Stimulated activated CD8-positive, alpha-beta memory T cell treated with anti-CD3 and anti-CD28 coated beads, Interleukin-4, amount 100 ng/mL, for 48 hours (primary cell): ENCODE measurements around the gene FAM222B.

Experiments used
- DNase-seq: peaks from one replicate; pipeline ENCODE4 v3.0.0-alpha.2; 2020

The FAM222B gene

DNA sequence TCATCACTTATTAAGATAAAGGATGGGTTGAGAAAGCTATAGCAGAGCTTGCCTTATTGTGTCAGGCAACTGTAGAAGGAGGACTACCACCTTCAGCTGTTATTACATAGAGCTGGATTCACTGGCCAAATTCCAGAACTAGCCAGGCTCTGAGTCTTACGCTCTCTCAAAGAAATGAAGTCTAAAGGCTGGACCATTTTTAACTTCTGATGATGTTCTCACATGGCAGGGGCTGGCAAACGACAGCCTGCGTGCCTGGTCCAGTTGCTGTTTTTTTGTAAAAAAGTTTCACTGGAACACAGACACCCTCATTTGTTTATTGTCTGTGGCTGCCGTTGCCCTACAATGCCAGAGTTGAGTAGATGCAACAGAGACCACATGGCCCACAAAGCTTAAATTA, 77.6 kb downstream of the FAM222B start:
- DNase-seq = no peak

DNA sequence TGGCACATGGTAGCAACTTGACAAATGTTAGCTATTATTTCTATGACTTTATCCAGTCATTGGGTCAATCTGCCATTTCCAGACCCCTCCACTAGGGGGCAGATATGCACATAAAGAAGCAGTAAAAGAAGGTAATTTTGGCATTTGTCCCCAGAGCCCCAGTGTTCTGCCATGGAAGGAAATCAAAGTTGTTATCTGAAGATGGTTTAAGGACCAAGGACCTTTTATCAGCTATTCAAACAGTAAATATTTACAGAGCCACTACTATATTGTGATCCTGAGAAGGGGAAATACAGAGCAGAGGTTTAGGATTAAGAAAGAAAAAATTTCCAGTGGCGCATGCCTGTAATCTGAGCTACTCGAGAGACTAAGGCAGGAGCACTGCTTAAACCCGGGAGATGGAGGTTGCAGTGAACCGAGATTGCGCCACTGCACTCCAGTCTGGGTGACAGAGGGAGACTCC, 78.8 kb downstream of the FAM222B start:
- DNase-seq = peak; percentile 87

GRCh38 chr17:28763137-28763799, 79.3 kb downstream of the FAM222B start:
- DNase-seq = no peak

GRCh38 chr17:28760601-28761562, 81.7 kb downstream of the FAM222B start:
- DNase-seq = no peak

GRCh38 chr17:28759256-28759865, 83.2 kb downstream of the FAM222B start:
- DNase-seq = no peak

DNA sequence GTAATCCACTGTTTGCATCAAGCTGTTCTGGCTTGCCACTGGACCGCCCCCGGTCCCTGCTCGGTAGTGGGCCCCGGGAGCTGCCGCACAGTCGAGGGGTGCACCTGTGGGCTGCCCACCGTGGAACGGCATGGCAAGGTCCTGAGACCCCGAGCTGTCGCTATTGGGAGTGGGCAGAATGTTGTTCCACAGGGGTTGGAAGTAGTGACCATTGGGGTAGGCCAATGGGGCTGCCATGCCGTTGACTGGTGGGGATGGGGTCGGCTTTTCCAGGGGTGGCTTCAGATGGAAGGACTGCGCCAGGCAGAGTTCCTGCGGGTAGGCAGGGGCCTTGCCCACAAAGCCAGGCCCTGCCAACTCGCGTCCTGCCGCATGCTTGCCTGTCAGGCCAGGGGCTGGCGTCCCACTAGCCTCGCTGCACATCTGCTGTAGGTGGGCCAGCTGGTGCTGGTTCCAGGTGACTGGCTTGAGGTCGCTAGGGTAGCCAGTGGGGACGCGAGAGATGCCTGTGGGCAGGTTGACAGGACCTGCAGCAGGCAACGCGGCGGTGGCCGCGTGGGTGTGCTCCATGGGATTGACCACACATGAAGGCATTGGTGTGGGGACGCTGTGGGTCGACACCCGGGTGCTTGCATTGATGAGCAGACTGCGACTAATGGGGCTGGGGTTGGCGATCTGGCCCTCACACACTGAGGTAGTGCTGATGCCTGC, 84.0 kb downstream of the FAM222B start:
- no peak for DNase-seq

DNA sequence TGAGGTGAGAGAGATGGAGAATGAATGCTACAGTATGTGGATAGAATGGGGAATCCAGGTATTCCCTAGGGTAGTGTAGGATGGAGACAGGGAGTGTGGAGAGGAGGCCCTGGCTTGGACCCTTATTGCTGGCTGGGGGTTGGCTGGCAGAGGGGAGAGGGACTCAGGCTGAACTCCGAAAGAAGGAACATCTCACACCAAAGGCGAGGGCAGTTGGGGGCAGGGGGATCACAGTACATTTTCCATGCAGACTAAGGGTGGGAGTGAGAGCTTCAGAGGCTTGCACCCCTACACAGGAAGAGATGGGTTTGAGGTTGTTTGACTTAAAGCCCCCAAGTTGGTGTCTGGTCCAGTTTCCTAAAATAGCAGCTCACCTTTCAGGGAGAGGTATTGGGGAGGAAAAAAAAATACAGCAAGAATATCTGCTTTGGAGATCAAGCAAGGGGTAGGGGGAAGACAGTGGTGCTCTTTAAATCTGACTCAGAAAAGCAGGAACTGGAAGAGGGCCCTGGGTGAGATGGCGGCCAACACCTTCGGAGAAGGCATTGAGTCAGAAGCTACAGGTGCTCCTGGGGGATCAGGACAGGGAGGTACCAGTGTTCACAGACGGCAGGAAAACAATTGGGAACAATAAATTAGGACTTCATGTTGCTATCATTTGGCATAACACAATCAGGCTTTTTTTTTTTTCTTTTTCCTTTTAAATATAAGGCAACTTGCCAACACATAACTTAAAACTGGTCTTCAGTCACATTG, 86.4 kb downstream of the FAM222B start:
- DNase-seq = no peak

DNA sequence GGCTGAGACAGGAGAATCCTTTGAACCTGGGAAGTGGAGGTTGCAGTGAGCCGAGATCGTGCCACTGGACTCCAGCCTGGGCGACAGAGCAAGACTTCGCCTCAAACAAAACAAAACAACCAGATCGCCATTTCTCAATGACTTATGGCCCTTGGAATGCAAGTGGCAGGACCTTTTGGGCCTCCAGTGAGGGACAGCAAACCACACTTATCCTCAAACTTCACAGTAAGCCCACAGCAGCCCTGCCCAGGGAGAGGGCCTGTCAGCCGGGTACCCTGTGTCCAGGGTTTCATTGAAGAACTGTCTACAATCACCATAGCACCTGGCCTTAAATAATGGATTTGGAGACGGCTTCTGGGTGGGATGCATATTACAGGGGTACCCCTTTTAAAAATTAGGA, 87.1 kb downstream of the FAM222B start:
- DNase-seq = no peak

DNA sequence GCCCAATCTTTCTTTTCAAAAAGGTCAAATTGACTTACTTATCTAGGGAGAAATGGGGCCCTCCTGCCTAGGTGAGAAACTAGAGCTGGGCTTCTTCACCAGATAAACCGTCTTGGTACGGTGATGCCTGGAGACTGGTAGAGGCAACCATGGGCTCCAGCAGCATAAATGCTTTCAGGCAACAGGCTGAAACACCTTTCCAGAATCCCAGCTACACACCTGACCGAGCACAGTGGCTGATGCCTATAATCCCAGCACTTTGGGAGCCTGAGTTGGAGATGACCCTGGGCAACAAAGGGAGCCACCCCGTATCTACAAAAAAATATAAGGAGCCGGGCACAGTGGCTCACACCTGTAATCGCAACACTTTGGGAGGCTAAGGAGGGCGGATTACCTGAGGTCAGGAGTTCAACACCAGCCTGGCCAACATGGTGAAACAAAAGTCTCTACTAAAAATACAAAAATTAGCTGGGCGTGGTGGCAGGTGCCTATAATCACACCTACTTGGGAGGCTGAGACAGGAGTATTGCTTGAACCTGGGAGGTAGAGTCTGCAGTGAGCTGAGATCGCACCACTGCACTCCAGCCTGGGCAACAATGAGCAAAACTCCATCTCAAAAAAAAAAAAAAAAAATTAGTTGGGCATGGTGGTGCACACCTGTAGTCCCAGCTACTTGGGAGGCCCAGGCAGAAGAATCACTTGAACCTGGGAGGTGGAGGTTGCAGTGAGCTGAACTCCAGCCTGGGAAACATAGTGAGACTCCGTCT, 90.8 kb downstream of the FAM222B start:
- DNase-seq = no peak

DNA sequence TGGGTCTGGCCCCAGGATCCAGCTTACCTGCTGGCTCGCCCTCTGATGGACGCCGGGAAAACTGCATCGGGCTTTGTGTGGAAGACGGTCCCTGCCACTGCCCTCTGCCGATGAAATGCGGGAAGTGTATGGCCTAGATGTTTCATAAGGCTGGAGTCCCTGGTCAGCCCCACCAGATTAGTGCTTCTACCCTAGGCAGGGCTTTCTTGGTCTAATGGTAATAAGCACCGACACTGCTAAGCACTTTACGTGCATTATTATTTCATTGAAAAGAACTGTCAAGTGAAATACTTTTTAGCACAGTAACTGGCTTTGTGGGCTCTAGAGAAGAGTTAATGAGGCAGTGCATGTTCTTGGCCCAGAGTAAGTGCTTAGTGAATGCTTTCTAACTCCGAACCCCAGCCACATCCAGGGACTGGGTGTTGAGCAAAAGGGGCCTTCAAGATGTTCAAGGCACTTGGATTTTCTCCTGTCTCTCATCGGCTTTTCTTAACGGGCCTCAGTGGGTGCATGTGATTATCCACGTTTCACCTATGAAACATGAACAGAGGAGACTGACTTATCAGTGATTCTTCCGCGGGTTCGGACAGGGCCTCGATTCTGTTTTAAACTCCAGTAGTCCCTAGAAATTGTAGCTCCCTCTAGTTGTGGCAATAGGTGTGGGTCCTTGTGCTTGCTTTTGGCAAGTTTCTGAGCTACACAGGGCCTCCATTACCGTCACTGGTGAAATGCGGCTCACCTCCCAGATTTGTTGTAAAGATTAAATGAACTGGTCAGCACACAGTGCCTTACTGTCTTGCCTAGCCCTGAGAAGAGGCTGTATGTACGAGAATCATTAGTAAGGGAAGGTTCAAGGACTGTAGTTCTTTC, 92.2 kb downstream of the FAM222B start:
- peak; percentile 95 for DNase-seq

DNA sequence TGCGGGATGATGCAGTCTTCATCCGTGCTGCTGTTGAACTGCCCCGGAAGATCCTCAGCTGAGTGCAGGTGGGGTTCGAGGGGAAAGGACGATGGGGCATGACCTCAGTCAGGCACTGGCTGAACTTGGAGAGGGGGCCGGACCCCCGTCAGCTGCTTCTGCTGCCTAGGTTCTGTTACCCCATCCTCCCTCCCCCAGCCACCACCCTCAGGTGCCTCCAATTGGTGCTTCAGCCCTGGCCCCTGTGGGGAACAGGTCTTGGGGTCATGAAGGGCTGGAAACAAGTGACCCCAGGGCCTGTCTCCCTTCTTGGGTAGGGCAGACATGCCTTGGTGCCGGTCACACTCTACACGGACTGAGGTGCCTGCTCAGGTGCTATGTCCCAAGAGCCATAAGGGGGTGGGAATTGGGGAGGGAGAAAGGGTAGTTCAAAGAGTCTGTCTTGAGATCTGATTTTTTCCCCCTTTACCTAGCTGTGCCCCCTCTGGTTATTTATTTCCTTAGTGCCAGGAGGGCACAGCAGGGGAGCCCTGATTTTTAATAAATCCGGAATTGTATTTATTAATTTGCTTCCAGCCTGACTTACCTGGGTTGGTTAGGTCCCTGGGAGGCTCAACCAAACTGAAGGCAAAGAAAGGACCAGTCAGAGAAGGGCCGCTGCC, 92.9 kb downstream of the FAM222B start:
- DNase-seq = no peak

DNA sequence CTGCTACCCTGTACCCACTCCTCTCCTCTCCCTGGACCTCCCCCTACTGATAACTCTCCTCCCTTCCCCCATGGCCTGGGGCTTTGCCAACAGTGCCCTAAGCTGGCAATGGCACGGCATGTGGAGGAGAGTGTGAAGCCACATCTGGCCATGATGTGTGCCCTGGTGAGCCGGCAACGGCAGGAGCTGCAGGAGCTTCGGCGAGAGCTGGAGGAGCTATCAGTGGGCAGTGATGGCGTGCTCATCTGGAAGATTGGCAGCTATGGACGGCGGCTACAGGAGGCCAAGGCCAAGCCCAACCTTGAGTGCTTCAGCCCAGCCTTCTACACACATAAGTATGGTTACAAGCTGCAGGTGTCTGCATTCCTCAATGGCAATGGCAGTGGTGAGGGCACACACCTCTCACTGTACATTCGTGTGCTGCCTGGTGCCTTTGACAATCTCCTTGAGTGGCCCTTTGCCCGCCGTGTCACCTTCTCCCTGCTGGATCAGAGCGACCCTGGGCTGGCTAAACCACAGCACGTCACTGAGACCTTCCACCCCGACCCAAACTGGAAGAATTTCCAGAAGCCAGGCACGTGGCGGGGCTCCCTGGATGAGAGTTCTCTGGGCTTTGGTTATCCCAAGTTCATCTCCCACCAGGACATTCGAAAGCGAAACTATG, 93.6 kb downstream of the FAM222B start:
- no peak for DNase-seq

DNA sequence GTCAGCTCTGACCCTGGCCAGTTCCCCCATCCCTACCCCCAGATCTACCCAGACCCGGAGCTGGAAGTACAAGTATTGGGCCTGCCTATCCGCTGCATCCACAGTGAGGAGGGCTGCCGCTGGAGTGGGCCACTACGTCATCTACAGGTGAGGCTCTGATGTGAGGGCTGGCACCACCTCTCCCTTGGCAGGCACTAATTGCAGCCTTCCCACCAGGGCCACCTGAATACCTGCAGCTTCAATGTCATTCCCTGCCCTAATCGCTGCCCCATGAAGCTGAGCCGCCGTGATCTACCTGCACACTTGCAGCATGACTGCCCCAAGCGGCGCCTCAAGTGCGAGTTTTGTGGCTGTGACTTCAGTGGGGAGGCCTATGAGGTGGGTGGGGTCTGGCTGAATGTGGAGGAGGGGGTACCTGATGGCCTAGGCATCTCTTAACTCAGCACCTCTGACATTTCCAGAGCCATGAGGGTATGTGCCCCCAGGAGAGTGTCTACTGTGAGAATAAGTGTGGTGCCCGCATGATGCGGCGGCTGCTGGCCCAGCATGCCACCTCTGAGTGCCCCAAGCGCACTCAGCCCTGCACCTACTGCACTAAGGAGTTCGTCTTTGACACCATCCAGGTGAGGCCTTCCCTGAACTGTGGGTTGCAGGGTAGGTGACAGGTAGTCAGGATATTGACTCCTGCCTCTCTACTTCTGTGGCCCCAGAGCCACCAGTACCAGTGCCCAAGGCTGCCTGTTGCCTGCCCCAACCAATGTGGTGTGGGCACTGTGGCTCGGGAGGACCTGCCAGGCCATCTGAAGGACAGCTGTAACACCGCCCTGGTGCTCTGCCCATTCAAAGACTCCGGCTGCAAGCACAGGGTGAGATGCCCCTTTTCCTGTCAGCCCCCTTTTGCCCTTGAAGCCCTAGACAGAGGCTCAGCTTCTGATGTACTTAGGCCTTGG, 94.5 kb downstream of the FAM222B start:
- no peak for DNase-seq

DNA sequence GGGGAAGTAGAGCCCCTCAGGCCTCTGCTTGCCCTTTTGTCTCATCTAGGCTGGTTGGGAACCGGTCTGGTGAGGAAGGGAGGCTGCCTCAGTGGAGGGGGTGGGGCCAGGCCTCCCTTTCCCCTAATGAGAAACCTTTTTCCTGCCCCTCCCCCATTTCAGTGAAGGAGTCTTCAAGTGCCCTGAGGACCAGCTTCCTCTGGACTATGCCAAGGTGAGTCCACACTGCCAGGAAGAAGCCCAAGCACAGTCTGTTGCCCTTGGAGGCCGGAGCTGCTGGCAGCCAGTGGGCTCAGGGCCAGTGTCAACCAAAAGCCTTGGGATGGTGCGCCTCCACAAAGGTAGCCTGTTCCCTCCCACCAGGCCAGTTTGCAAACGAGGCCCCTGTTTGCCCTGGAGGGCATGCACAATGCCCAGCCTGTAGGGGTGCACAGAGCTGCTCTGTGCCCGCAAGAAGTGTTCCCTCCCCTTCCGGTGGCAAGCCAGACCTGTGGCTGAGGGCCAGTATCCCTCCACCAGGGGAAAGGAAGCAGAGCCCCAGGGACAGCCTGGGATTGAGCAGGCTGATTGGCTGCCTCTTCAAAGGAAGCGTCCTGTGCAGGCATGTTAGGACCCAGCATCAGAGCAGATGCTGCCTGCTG, 95.4 kb downstream of the FAM222B start:
- DNase-seq = no peak

GRCh38 chr17:28746611-28747050, 96.0 kb downstream of the FAM222B start:
- no peak for DNase-seq

- no peak for DNase-seq
Measured at GRCh38 chr17:28745786-28746411, 96.7 kb downstream of the FAM222B start.
